CD14-positive monocyte (primary cell): Measurements from ENCODE around the gene SHROOM1. TPM values are rescaled to one million over a fixed set of nuclear protein-coding genes. Genes with fewer than 3 reads are reported as not detected.
A peak's percentile ranks its signal among the peaks of the same experiment; 100 is the strongest.

Source experiments
- DNase-seq, 3 donors: peaks; one replicate each; pipeline ENCODE4 v3.0.0-alpha.2; 2011 to 2022
- H2AFZ ChIP-seq: 2 replicates; pipeline ENCODE4 v1.6.0; 2012; ENCODE audit warnings: mild to moderate bottlenecking, low read depth, low read length, inconsistent platforms; ENCODE audit not compliant: insufficient read depth, poor library complexity, severe bottlenecking
- H3K27ac ChIP-seq, 2 donors: 1 replicate in 1 of 2; 2 replicates in 1 of 2; pipeline ENCODE4 v1.5.1; 2012 to 2013; ENCODE audit warnings: low read length in 2 of 2, control low read depth in 1 of 2, inconsistent platforms in 1 of 2, low read depth in 1 of 2, mild to moderate bottlenecking in 1 of 2
- H3K27me3 ChIP-seq, 2 donors: one replicate each; pipeline versions ENCODE4 v1.6.0 to v1.6.1; 2011 to 2013; ENCODE audit warnings: low read length in 2 of 2; ENCODE audit not compliant: control insufficient read depth in 2 of 2, insufficient read depth in 2 of 2
- H3K36me3 ChIP-seq, 2 donors: replicated peaks in 1 of 2; 1 replicate in 1 of 2; 2 replicates in 1 of 2; pipeline versions ENCODE4 v1.5.1 to v1.6.1; 2012 to 2013; ENCODE audit warnings: low read length in 2 of 2, control low read depth in 1 of 2, inconsistent platforms in 1 of 2, mild to moderate bottlenecking in 1 of 2; ENCODE audit not compliant: insufficient read depth in 2 of 2, control insufficient read depth in 1 of 2
- H3K4me1 ChIP-seq, 2 donors: 1 replicate in 1 of 2; 2 replicates in 1 of 2; pipeline versions ENCODE4 v1.5.1 to v1.6.1; 2012 to 2013; ENCODE audit warnings: low read length in 2 of 2, control low read depth in 1 of 2, inconsistent platforms in 1 of 2, mild to moderate bottlenecking in 1 of 2, moderate library complexity in 1 of 2; ENCODE audit not compliant: insufficient read depth in 2 of 2, control insufficient read depth in 1 of 2
- H3K4me2 ChIP-seq: replicated peaks from 2 replicates; pipeline ENCODE3; 2012; ENCODE audit warnings: low read length, moderate library complexity, mild to moderate bottlenecking; ENCODE audit not compliant: poor library complexity, severe bottlenecking; ENCODE audit errors: extremely low read depth
- H3K4me3 ChIP-seq, 3 experiments: fragments of 200-600 bp in 1 of 3; sonication (generic) in 1 of 3; replicated peaks in 1 of 3; 1 replicate in 2 of 3; 2 replicates in 1 of 3; pipeline ENCODE4 v1.5.1; 2011 to 2013; ENCODE audit warnings: low read length in 3 of 3, mild to moderate bottlenecking in 3 of 3, control low read depth in 2 of 3, low read depth in 2 of 3, inconsistent platforms in 1 of 3, moderate library complexity in 1 of 3
- H3K79me2 ChIP-seq: 2 replicates; pipeline ENCODE4 v1.6.0; 2012; ENCODE audit warnings: mild to moderate bottlenecking, control low read depth, inconsistent platforms, low read length, moderate library complexity; ENCODE audit not compliant: insufficient read depth
- H3K9ac ChIP-seq: 2 replicates; pipeline ENCODE4 v1.6.0; 2017; ENCODE audit warnings: low read length, mild to moderate bottlenecking; ENCODE audit not compliant: insufficient read depth, poor library complexity, severe bottlenecking
- H3K9me3 ChIP-seq, 2 donors: replicated peaks in 1 of 2; 1 replicate in 1 of 2; 2 replicates in 1 of 2; pipeline versions ENCODE4 v1.5.1 to v1.6.1; 2012 to 2013; ENCODE audit warnings: low read length in 2 of 2, control low read depth in 1 of 2; ENCODE audit not compliant: control insufficient read depth in 1 of 2, insufficient read depth in 1 of 2
- H4K20me1 ChIP-seq: 2 replicates; pipeline ENCODE4 v1.6.0; 2012; ENCODE audit warnings: mild to moderate bottlenecking, low read length, control low read depth, moderate library complexity; ENCODE audit not compliant: insufficient read depth
- H3K27ac Mint-ChIP-seq, 7 donors: one replicate each; pipeline ENCODE4 v1.8.0; 2020; ENCODE audit warnings: mild to moderate bottlenecking in 7 of 7, mixed read lengths in 7 of 7, moderate library complexity in 6 of 7, inconsistent platforms in 2 of 7
- H3K27me3 Mint-ChIP-seq, 3 donors: one replicate each; pipeline ENCODE4 v1.8.0; 2021 to 2022; ENCODE audit warnings: low read depth in 3 of 3, mild to moderate bottlenecking in 3 of 3, mixed read lengths in 3 of 3, moderate library complexity in 3 of 3, inconsistent platforms in 1 of 3
- H3K36me3 Mint-ChIP-seq, 2 donors: one replicate each; pipeline ENCODE4 v1.8.0; 2020; ENCODE audit warnings: mixed read lengths in 2 of 2, inconsistent platforms in 1 of 2, mild to moderate bottlenecking in 1 of 2
- H3K4me1 Mint-ChIP-seq: one replicate; pipeline ENCODE4 v1.8.0; 2020; ENCODE audit warnings: mild to moderate bottlenecking, mixed read lengths
- H3K4me3 Mint-ChIP-seq, 2 donors: one replicate each; pipeline ENCODE4 v1.8.0; 2020; ENCODE audit warnings: mild to moderate bottlenecking in 2 of 2, mixed read lengths in 2 of 2, moderate library complexity in 1 of 2
- H3K9me3 Mint-ChIP-seq, 7 donors: one replicate each; pipeline ENCODE4 v1.8.0; 2020 to 2022; ENCODE audit warnings: mixed read lengths in 7 of 7, mild to moderate bottlenecking in 6 of 7, moderate library complexity in 6 of 7, inconsistent platforms in 2 of 7
- CTCF ChIP-seq: fragments of 200-600 bp; IDR thresholded peaks from one replicate; pipeline ENCODE4 v1.8.0; 2022; ENCODE audit warnings: antibody characterized with exemption, mild to moderate bottlenecking
- WGBS: methylation state at CpG from one replicate; pipeline ENCODE4 v1.1.5; 2013; ENCODE audit warnings: missing lambda C conversion rate; ENCODE audit not compliant: insufficient coverage; 5-methylcytosine and 5-hydroxymethylcytosine counted together
- intact Hi-C, 2 donors: fragments of 100-400 bp; cut with micrococcal nuclease; formaldehyde crosslinking; loops; one replicate each; pipeline versions ENCODE4 v1.15.0 to v1.15.1; 2023
- polyA plus RNA-seq, 3 donors: library from polyadenylated mRNA; depleted of rRNA in 1 of 3; unstranded in 2 of 3; stranded (reverse) in 1 of 3; fragments of 300-500 nt in 2 of 3; fragments of >200 nt in 1 of 3; fragmentation: Illumina TruSeq in 2 of 3; gene quantifications; 1 replicate in 2 of 3; 2 replicates in 1 of 3; pipeline ENCODE4 v1.2.3, GENCODE V29; 2012 to 2021

The SHROOM1 gene
- polyA plus RNA-seq, 3 donors, result 6.4 to 27.0 (median 16.1) TPM

- Mint-ChIP-seq H3K4me3 (peak overlapping the region; percentile 27 to 78), H3K4me1 (peaks cover 39% of the 10 kb centered on the region), H3K27me3 (peaks cover 74 to 92% (median 74%) of the 10 kb centered on the region in 3 donors), H3K27ac (peak overlapping the region in 1 of 7 donors; percentile 15), H3K36me3 (peaks cover 41 to 45% of the 10 kb centered on the region in 2 donors), H3K9me3 (peaks cover 0 to 21% (median 15%) of the 10 kb centered on the region in 7 donors)
- intact Hi-C loops, result loop anchor here in 1 of 2 donors (10.0 kb wide), 1 partner anchor 323 kb away; no protein-coding TSS in a partner anchor
- WGBS, result 100% methylated on average over 1 of the region's 4 CpGs
- no peak overlapping the region for H3K4me2 ChIP-seq
- H3K9me3 ChIP-seq, result peaks cover 0 to 17% of the 10 kb centered on the region in 2 donors
- peaks cover 68% of the 10 kb centered on the region for H4K20me1 ChIP-seq
- peaks cover 44 to 73% of the 10 kb centered on the region in 2 donors for H3K27me3 ChIP-seq
- peaks cover 11% of the 10 kb centered on the region for H3K79me2 ChIP-seq
- no peak overlapping the region for H3K9ac ChIP-seq
- no peak overlapping the region for H2AFZ ChIP-seq
- H3K27ac ChIP-seq, result no peak overlapping the region
- H3K4me3 ChIP-seq, result no peak overlapping the region
- peaks cover 0 to 37% of the 10 kb centered on the region in 2 donors for H3K36me3 ChIP-seq
- no peak for TF ChIP-seq CTCF
- peaks cover 17 to 42% of the 10 kb centered on the region in 2 donors for H3K4me1 ChIP-seq
- DNase-seq, result no peak
Observed at GRCh38 chr5:132827943-132828673, 2.3 kb downstream of the SHROOM1 start.

- TF ChIP-seq CTCF, result no peak
- intact Hi-C loops, result loop anchor here in 1 of 2 donors (10.0 kb wide), 1 partner anchor 322 kb away; no protein-coding TSS in a partner anchor
- peaks cover 0 to 21% (median 15%) of the 10 kb centered on the region in 7 donors for H3K9me3 Mint-ChIP-seq
- DNase-seq, result no peak
- H3K9ac ChIP-seq, result peak overlapping the region; percentile 6
- peak overlapping the region in 1 of 2 donors; percentile 78 for H3K4me3 Mint-ChIP-seq
- no peak overlapping the region for H3K4me2 ChIP-seq
- H3K27me3 ChIP-seq, result peaks cover 45 to 85% of the 10 kb centered on the region in 2 donors
- no peak overlapping the region for H3K27ac ChIP-seq
- 100% methylated on average over 4 of the region's 6 CpGs for WGBS
- peaks cover 77 to 98% (median 82%) of the 10 kb centered on the region in 3 donors for H3K27me3 Mint-ChIP-seq
- H3K27ac Mint-ChIP-seq, result no peak overlapping the region
- H3K36me3 Mint-ChIP-seq, result peaks cover 41 to 45% of the 10 kb centered on the region in 2 donors
- H3K4me1 ChIP-seq, result peaks cover 17 to 45% of the 10 kb centered on the region in 2 donors
- peaks cover 0 to 17% of the 10 kb centered on the region in 2 donors for H3K9me3 ChIP-seq
- peaks cover 39% of the 10 kb centered on the region for H3K4me1 Mint-ChIP-seq
- no peak overlapping the region for H3K4me3 ChIP-seq
- H2AFZ ChIP-seq, result no peak overlapping the region
- peaks cover 11% of the 10 kb centered on the region for H3K79me2 ChIP-seq
- peaks cover 77% of the 10 kb centered on the region for H4K20me1 ChIP-seq
- peaks cover 0 to 37% of the 10 kb centered on the region in 2 donors for H3K36me3 ChIP-seq
Observed at GRCh38 chr5:132826424-132827082, 3.9 kb downstream of the SHROOM1 start.
